ENCODE results near the gene APBA1. TPM values are rescaled to one million over a fixed set of nuclear protein-coding genes. Genes with fewer than 3 reads are reported as not detected.

The APBA1 gene
- total RNA-seq, 1 experiment from 2014 or later = 0.05 TPM

DNA sequence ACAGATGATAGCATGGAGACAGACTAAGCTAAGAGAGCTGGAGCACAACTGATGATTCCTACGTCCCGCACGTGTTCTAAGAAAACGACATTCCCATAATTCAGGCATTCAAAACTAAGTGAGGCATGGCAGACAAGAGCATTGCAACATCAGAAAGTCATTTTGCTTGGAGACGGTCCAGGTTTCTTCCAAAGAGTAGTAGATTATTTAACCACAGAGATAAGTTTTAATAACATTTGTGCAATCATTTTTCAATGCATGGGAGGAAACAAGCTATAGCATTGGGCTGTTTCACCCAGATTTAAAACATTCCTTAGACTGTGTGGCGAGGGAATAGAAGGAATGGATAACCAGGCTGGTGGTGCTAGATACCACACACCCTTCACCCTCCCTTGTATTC is 117.2 kb downstream of the APBA1 start:
- intact Hi-C loops (cut with micrococcal nuclease; ENCODE audit: unreplicated experiment) (no loop called here), in situ Hi-C loops (cut with HindIII; ENCODE audit: low pct_unique_long_range_greater_than_20kb, low sequenced_read_pairs) (no loop called here)
- Histone ChIP-seq H3K27me3 (ENCODE audit: control insufficient read depth, insufficient read depth, low read length) (no peaks in the 10 kb centered on the region), H3K9me3 (ENCODE audit: control insufficient read depth, insufficient read depth, low read depth, low read length) (no peaks in the 10 kb centered on the region), H3K36me3 (ENCODE audit: control insufficient read depth, insufficient read depth, low read length) (no peaks in the 10 kb centered on the region), H3K4me1 (ENCODE audit: control insufficient read depth, insufficient read depth, low read length) (no peaks in the 10 kb centered on the region), H3K4me3 (ENCODE audit: low read depth in 2 of 2, low read length in 2 of 2) (no peak overlapping the region), H3K27ac (ENCODE audit: low read length) (no peak overlapping the region)
- no peak for DNase-seq (ENCODE audit: low read depth, low spot score)
- POLR2A ChIA-PET = no interaction called here
- no peak for TF ChIP-seq REST (IDR thresholded peaks at IDR 0.05; ENCODE audit: insufficient read depth in 1 of 2, low read depth in 2 of 2, low read length in 1 of 2)
- TF ChIP-seq CTCF (IDR thresholded peaks at IDR 0.05) = no peak
- ATAC-seq = no peak
- CTCF ChIA-PET = no interaction called here
- no TSS peak for BruUV-seq (replicated peaks)

GRCh38 chr9:69549310-69550202 is 122.6 kb downstream of the APBA1 start:
- DNase-seq (ENCODE audit: low read depth, low spot score) (peak; percentile 4), ATAC-seq (peak; percentile 68)
- in situ Hi-C loops (cut with HindIII; ENCODE audit: low pct_unique_long_range_greater_than_20kb, low sequenced_read_pairs) = no loop called here
- TF ChIP-seq CTCF (IDR thresholded peaks at IDR 0.05) (peak; percentile 78), SIN3A (IDR thresholded peaks at IDR 0.05; ENCODE audit: borderline replicate concordance, insufficient read depth, low read depth, low read length) (no peak)
- Histone ChIP-seq H3K4me1 (ENCODE audit: control insufficient read depth, insufficient read depth, low read length) (no peaks in the 10 kb centered on the region), H3K27ac (ENCODE audit: low read length) (no peak overlapping the region), H3K27me3 (ENCODE audit: control insufficient read depth, insufficient read depth, low read length) (no peaks in the 10 kb centered on the region), H3K9me3 (ENCODE audit: control insufficient read depth, insufficient read depth, low read depth, low read length) (no peaks in the 10 kb centered on the region), H3K4me3 (ENCODE audit: low read depth in 2 of 2, low read length in 2 of 2) (no peak overlapping the region), H3K36me3 (ENCODE audit: control insufficient read depth, insufficient read depth, low read length) (no peaks in the 10 kb centered on the region)
- ChIA-PET POLR2A (no interaction called here), CTCF (no interaction called here)
- intact Hi-C loops (cut with micrococcal nuclease; ENCODE audit: unreplicated experiment) = loop anchor here (2.0 kb wide), 1 partner anchor 127 kb away; no protein-coding TSS in a partner anchor
- BruUV-seq (replicated peaks) = no TSS peak
